ENCODE results near the gene DAB2IP.

Gene DAB2IP

DNA sequence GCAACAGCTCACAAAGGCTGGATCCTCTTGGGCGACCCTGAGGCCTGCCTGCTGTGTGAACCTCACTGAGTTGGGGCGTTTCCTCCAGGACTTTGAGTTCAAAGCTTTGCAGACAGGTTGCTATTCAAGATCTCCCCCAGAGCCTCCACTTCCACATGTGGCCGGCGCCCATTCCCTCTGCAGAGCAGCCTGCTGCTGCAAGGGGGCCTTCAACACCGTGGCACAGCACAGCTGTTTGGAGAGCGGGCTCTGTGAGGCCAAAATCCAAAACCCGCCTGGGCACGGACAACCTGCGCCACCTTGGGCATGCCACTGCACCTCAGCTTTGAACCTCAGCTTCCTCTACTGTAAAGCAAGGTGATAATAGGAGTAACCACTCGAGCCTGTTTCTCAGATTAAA lies 160.3 kb downstream of the DAB2IP start:
- TF ChIP-seq, protein P1, sequence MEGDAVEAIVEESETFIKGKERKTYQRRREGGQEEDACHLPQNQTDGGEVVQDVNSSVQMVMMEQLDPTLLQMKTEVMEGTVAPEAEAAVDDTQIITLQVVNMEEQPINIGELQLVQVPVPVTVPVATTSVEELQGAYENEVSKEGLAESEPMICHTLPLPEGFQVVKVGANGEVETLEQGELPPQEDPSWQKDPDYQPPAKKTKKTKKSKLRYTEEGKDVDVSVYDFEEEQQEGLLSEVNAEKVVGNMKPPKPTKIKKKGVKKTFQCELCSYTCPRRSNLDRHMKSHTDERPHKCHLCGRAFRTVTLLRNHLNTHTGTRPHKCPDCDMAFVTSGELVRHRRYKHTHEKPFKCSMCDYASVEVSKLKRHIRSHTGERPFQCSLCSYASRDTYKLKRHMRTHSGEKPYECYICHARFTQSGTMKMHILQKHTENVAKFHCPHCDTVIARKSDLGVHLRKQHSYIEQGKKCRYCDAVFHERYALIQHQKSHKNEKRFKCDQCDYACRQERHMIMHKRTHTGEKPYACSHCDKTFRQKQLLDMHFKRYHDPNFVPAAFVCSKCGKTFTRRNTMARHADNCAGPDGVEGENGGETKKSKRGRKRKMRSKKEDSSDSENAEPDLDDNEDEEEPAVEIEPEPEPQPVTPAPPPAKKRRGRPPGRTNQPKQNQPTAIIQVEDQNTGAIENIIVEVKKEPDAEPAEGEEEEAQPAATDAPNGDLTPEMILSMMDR (IDR thresholded peaks at IDR 0.05; ENCODE audit: low read length, missing control alignments) = no peak
- no peak for DNase-seq (ENCODE audit: low read depth)
- no peak overlapping the region for H3K4me3 ChIP-seq (replicated peaks; ENCODE audit: low read depth, low read length)

GRCh38 chr9:121812159-121812735 lies 160.8 kb downstream of the DAB2IP start:
- H3K4me3 ChIP-seq (replicated peaks; ENCODE audit: low read depth, low read length) = no peak overlapping the region
- no peak for DNase-seq (ENCODE audit: low read depth)
- TF ChIP-seq, protein P1 (IDR thresholded peaks at IDR 0.05; ENCODE audit: low read length, missing control alignments) = no peak

- H3K4me3 ChIP-seq (replicated peaks; ENCODE audit: low read depth, low read length) = no peak overlapping the region
- DNase-seq (ENCODE audit: low read depth) = no peak
- TF ChIP-seq, protein P1 (IDR thresholded peaks at IDR 0.05; ENCODE audit: low read length, missing control alignments) = no peak
Observed at GRCh38 chr9:121813519-121814210, 162.2 kb downstream of the DAB2IP start.

DNA sequence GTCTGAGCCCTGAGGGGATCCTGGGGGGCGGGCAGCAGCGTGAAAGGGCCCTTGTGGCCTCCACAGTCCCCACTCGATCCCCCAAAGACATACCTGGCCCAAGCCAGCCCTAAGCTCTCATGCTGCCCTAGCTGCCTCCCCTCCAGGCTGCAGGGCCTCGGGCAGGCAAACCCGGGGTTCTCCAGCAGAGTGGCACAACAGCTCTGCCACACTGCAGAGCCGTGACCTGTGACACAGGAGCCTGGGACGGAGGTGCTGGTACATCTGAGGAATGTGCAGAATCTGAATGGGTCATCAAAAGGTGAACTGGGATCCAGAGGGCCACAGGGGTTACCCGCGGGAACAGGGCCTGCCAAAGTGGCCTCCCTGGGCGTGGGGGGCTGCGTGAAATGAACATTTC lies 163.2 kb downstream of the DAB2IP start:
- TF ChIP-seq, protein P1 (IDR thresholded peaks at IDR 0.05; ENCODE audit: low read length, missing control alignments) = no peak
- no peak for DNase-seq (ENCODE audit: low read depth)
- no peak overlapping the region for H3K4me3 ChIP-seq (replicated peaks; ENCODE audit: low read depth, low read length)

- TF ChIP-seq, protein P1 (IDR thresholded peaks at IDR 0.05; ENCODE audit: low read length, missing control alignments) = no peak
- H3K4me3 ChIP-seq (replicated peaks; ENCODE audit: low read depth, low read length) = no peak overlapping the region
- no peak for DNase-seq (ENCODE audit: low read depth)
Observed at GRCh38 chr9:121815084-121815483, 163.7 kb downstream of the DAB2IP start.

- no peak for DNase-seq (ENCODE audit: low read depth)
- TF ChIP-seq, protein P1 (IDR thresholded peaks at IDR 0.05; ENCODE audit: low read length, missing control alignments) = no peak
Observed at GRCh38 chr9:121815546-121816448, 164.4 kb downstream of the DAB2IP start.

More at GRCh38 chr9:121815546-121816448, 164.4 kb downstream of the DAB2IP start:
- no peak overlapping the region for H3K4me3 ChIP-seq (replicated peaks; ENCODE audit: low read depth, low read length)

Measured in fibroblast of pulmonary artery (primary cell).